ENCODE measurements around the gene OR51I1.

- TF ChIP-seq CTCF (conservative IDR thresholded peaks at IDR 0.05) (no peak), ZFX (IDR thresholded peaks at IDR 0.05) (no peak)
Observed at GRCh38 chr11:5423131-5423530, 18.2 kb downstream of the OR51I1 start.

Data from C4-2B (cell line).